OCI-LY3 (cell line): Measurements from ENCODE around the gene XAB2.
"Not testable (repeated sequence)": the region's sequence is repeated elsewhere in the genome, so short reads cannot be mapped to it uniquely, and the experiment has no call there.

Source experiments
- H2AFZ ChIP-seq: fragments of 200-600, 300-600 bp; shearing (Covaris generic); 2 replicates; pipeline ENCODE4 v1.6.0; 2014; ENCODE audit warnings: antibody characterized with exemption, low read depth, low read length
- H3K27ac ChIP-seq: fragments of 200-600, 300-600 bp; sonication (generic); 2 replicates; pipeline ENCODE4 v1.5.1; 2014; ENCODE audit warnings: mild to moderate bottlenecking, low read length, moderate library complexity, mixed read lengths
- H3K27me3 ChIP-seq: fragments of 200-600, 300-600 bp; sonication (generic); 2 replicates; pipeline ENCODE4 v1.6.1; 2014; ENCODE audit warnings: low read depth, low read length, mixed read lengths
- H3K36me3 ChIP-seq: fragments of 200-600, 300-600 bp; sonication (generic); replicated peaks from 2 replicates; pipeline ENCODE3; 2014; ENCODE audit warnings: low read depth, low read length, mixed read lengths
- H3K4me1 ChIP-seq: fragments of 300-600, 200-600 bp; sonication (generic); 2 replicates; pipeline ENCODE4 v1.6.1; 2014; ENCODE audit warnings: low read length, mixed read lengths
- H3K4me2 ChIP-seq: fragments of 200-600, 300-600 bp; sonication (generic); 2 replicates; pipeline ENCODE4 v1.6.1; 2014; ENCODE audit warnings: low read length, mixed read lengths
- H3K4me3 ChIP-seq: fragments of 300-600, 200-600 bp; sonication (generic); 2 replicates; pipeline ENCODE4 v1.5.1; 2014; ENCODE audit warnings: antibody characterized with exemption, mild to moderate bottlenecking, low read length, moderate library complexity
- H3K79me2 ChIP-seq: fragments of 300-600, 200-600 bp; shearing (Covaris generic); 2 replicates; pipeline ENCODE4 v1.6.1; 2014; ENCODE audit warnings: mild to moderate bottlenecking, low read length, mixed read lengths
- H3K9ac ChIP-seq: fragments of 300-600, 200-600 bp; shearing (Covaris generic); 2 replicates; pipeline ENCODE4 v1.6.0; 2014; ENCODE audit warnings: mild to moderate bottlenecking, low read length, moderate library complexity
- H3K9me3 ChIP-seq: fragments of 200-600, 300-600 bp; shearing (Covaris generic); 2 replicates; pipeline ENCODE4 v1.6.1; 2014; ENCODE audit warnings: low read length, mixed read lengths; ENCODE audit not compliant: insufficient read depth
- H4K20me1 ChIP-seq: fragments of 200-600, 300-600 bp; sonication (generic); 2 replicates; pipeline ENCODE4 v1.6.1; 2016; ENCODE audit warnings: low read length, mixed read lengths; ENCODE audit not compliant: insufficient read depth
- CTCF ChIP-seq: fragments of 200-600, 300-600 bp; sonication (generic); IDR thresholded peaks from 2 replicates; pipeline ENCODE4 v1.5.1; 2014; ENCODE audit warnings: antibody characterized with exemption, low read length, low read depth
- EZH2phosphoT487 ChIP-seq: fragments of 200-600 bp; shearing (Covaris generic); IDR thresholded peaks from 2 replicates; pipeline ENCODE4 v1.6.1; 2018; ENCODE audit warnings: antibody characterized with exemption, mixed run types, low read depth

The XAB2 gene

GRCh38 chr19:7645656-7646425 lies 16.5 kb upstream of the XAB2 start:
- no peak for TF ChIP-seq EZH2phosphoT487
- no peak for TF ChIP-seq CTCF
- Histone ChIP-seq H3K79me2 (no peaks in the 10 kb centered on the region), H4K20me1 (no peaks in the 10 kb centered on the region), H3K27ac (peak overlapping the region; percentile 74), H3K9me3 (no peaks in the 10 kb centered on the region), H3K4me3 (peak overlapping the region; percentile 77), H3K4me1 (peaks cover 26% of the 10 kb centered on the region), H3K4me2 (peak overlapping the region; percentile 76), H3K9ac (peak overlapping the region; percentile 78), H3K27me3 (0 out of 2 replicates have a peak, but pooled peaks cover 1% of the 10 kb centered on the region), H3K36me3 (peaks cover 19% of the 10 kb centered on the region), H2AFZ (no peak overlapping the region)

DNA sequence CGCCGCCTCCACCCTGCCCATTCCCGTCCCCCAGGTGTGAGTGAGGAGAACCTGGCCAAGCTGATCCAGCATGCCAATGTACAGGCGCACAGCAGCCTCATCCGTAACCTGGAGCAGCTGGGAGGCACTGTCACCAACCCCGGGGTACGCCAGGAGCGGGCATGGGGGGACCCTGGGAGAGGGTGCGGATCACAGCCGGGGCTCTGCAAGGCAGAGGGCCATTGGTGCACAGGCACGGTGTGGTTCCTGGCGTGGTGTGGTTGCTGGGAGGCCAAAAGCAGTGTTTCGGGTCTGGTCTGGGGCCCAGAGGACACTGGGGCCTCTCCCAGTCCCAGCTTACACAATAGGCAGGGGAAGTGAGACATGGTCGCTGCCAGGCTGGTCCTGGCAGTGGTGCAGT lies 15.8 kb upstream of the XAB2 start:
- no peaks in the 10 kb centered on the region for H3K27me3 ChIP-seq
- TF ChIP-seq EZH2phosphoT487, result no peak
- TF ChIP-seq CTCF, result no peak
- H4K20me1 ChIP-seq, result peaks cover 1% of the 10 kb centered on the region; the same call in 1 of the 2 replicates
- H3K36me3 ChIP-seq, result peaks cover 22% of the 10 kb centered on the region
- H3K9me3 ChIP-seq, result no peaks in the 10 kb centered on the region
- H3K9ac ChIP-seq, result peak overlapping the region; percentile 78
- H3K4me2 ChIP-seq, result peak overlapping the region; percentile 76
- no peak overlapping the region for H2AFZ ChIP-seq
- peak overlapping the region; percentile 77 for H3K4me3 ChIP-seq
- H3K4me1 ChIP-seq, result peaks cover 26% of the 10 kb centered on the region
- H3K79me2 ChIP-seq, result peaks cover 2% of the 10 kb centered on the region
- H3K27ac ChIP-seq, result peak overlapping the region; percentile 74

GRCh38 chr19:7644550-7644877 lies 15.2 kb upstream of the XAB2 start:
- Histone ChIP-seq H3K27me3 (no peaks in the 10 kb centered on the region), H3K9ac (no peak overlapping the region), H3K4me2 (peak overlapping the region; percentile 76; the same call in 1 of the 2 replicates), H3K27ac (peak overlapping the region; percentile 74), H3K36me3 (peaks cover 29% of the 10 kb centered on the region), H3K4me3 (no peak overlapping the region), H3K9me3 (no peaks in the 10 kb centered on the region), H2AFZ (no peak overlapping the region), H3K79me2 (peaks cover 8% of the 10 kb centered on the region), H4K20me1 (peaks cover 7% of the 10 kb centered on the region; the same call in 1 of the 2 replicates), H3K4me1 (peaks cover 26% of the 10 kb centered on the region)
- TF ChIP-seq EZH2phosphoT487, result no peak
- no peak for TF ChIP-seq CTCF

DNA sequence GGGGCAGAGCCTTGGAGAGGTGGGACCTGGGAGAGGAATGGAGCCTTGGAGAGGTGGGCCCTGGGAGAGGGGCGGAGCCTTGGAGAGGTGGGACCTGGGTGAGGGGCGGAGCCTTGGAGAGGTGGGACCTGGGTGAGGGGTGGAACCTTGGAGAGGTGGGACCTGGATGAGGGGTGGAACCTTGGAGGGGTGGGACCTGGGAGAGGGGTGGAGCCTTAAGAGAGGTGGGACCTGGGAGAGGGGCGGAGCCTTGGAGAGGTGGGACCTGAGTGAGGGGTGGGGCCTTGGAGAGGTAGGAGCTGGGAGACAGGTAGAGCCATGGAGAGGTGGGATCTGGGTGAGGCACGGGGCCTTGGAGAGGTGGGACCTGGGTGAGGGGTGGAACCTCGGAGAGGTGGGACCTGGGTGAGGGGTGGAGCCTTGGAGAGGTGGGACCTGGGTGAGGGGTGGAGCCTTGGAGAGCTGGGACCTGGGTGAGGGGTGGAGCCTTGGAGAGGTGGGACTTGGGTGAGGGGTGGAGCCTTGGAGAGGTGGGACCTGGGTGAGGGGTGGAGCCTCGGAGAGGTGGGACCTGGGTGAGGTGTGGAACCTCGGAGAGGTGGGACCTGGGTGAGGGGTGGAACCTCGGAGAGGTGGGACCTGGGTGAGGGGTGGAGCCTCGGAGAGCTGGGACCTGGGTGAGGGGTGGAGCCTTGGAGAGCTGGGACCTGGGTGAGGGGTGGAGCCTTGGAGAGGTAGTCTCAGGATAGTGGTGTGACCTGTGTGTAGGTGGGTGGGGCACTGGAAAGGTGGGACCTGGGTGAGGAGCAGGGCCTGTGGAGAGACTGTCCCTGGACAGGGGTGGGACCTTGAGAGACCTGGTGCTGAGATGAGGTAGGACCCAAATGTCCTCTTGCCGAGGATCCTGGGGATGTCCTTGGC lies 14.5 kb upstream of the XAB2 start:
- H3K27ac ChIP-seq, result not testable (repeated sequence)

More for the DNA sequence above, 14.5 kb upstream of the XAB2 start:
- not testable (repeated sequence) for H4K20me1 ChIP-seq, H3K9ac ChIP-seq, H3K27me3 ChIP-seq, H3K4me2 ChIP-seq, H3K4me3 ChIP-seq, H3K9me3 ChIP-seq, H2AFZ ChIP-seq
- Histone ChIP-seq H3K79me2 (peaks cover 14% of the 10 kb centered on the region), H3K4me1 (peaks cover 26% of the 10 kb centered on the region), H3K36me3 (peaks cover 35% of the 10 kb centered on the region)
